DND-41 (cell line): ENCODE results near the gene DISP1.

Source experiments
- EZH2 ChIP-seq: IDR thresholded peaks from 3 replicates; pipeline ENCODE4 v1.6.1; 2012; ENCODE audit warnings: borderline replicate concordance, low read depth, mild to moderate bottlenecking, moderate library complexity, low read length, inconsistent platforms; ENCODE audit not compliant: severe bottlenecking
- TF ChIP-seq, protein P1 (sequence below): IDR thresholded peaks from 2 replicates; pipeline ENCODE4 v1.5.1; 2012; ENCODE audit warnings: borderline replicate concordance, low read length, moderate library complexity, mild to moderate bottlenecking; ENCODE audit not compliant: poor library complexity, severe bottlenecking; ENCODE audit errors: extremely low read depth

DNA sequence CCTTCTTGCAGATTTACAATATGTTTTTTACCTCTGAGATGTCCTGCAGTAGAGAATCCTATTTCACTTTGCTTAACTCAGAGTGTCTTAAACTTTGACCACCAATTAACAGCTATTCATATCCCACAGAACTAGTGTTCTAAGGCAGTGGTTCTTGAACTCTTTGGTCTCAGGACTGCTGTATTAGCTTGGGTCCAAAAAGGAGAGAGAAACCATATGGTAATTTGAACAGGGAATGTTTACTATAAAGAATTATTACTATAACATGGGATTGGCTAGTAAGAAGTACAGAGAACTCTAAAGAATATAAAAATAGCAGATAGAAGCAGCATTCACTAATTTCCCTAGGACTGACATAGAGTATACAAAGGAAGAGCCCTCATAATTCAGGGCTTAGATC is 46.2 kb upstream of the DISP1 start:
- TF ChIP-seq, protein P1, sequence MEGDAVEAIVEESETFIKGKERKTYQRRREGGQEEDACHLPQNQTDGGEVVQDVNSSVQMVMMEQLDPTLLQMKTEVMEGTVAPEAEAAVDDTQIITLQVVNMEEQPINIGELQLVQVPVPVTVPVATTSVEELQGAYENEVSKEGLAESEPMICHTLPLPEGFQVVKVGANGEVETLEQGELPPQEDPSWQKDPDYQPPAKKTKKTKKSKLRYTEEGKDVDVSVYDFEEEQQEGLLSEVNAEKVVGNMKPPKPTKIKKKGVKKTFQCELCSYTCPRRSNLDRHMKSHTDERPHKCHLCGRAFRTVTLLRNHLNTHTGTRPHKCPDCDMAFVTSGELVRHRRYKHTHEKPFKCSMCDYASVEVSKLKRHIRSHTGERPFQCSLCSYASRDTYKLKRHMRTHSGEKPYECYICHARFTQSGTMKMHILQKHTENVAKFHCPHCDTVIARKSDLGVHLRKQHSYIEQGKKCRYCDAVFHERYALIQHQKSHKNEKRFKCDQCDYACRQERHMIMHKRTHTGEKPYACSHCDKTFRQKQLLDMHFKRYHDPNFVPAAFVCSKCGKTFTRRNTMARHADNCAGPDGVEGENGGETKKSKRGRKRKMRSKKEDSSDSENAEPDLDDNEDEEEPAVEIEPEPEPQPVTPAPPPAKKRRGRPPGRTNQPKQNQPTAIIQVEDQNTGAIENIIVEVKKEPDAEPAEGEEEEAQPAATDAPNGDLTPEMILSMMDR: no peak
- no peak for TF ChIP-seq EZH2
